ENCODE data around the gene CORO6. TPM values are rescaled to one million over a fixed set of nuclear protein-coding genes. Genes with fewer than 3 reads are reported as not detected.

Gene CORO6
- total RNA-seq, 1 experiment from 2014 or later = 9.7 TPM

GRCh38 chr17:29627951-29628350, 5.2 kb upstream of the CORO6 start:
- Histone ChIP-seq H3K4me1 (ENCODE audit: control insufficient read depth, insufficient read depth, low read length) (peaks cover 6% of the 10 kb centered on the region; the same call in 1 of the 2 replicates), H3K27ac (ENCODE audit: low read length) (no peak overlapping the region), H3K27me3 (ENCODE audit: control insufficient read depth, insufficient read depth, low read length) (no peaks in the 10 kb centered on the region), H3K9me3 (ENCODE audit: control insufficient read depth, insufficient read depth, low read depth, low read length) (no peaks in the 10 kb centered on the region), H3K36me3 (ENCODE audit: control insufficient read depth, insufficient read depth, low read length) (no peaks in the 10 kb centered on the region), H3K4me3 (ENCODE audit: low read depth in 2 of 2, low read length in 2 of 2) (no peak overlapping the region)
- POLR2A ChIA-PET = interaction anchor here (0.8 kb wide), 1 partner anchor 47 kb away, joined by 4 read pairs; no protein-coding TSS in a partner anchor
- TF ChIP-seq REST (IDR thresholded peaks at IDR 0.05; ENCODE audit: insufficient read depth in 1 of 2, low read depth in 2 of 2, low read length in 1 of 2) (no peak), TCF7L2 (IDR thresholded peaks at IDR 0.05; ENCODE audit: low read depth, low read length) (no peak), SIN3A (IDR thresholded peaks at IDR 0.05; ENCODE audit: borderline replicate concordance, insufficient read depth, low read depth, low read length) (no peak), CTCF (IDR thresholded peaks at IDR 0.05) (no peak), POLR2AphosphoS5 (IDR thresholded peaks at IDR 0.05; ENCODE audit: low read depth, low read length) (no peak)
- ATAC-seq (no peak), DNase-seq (ENCODE audit: low read depth, low spot score) (no peak)
- intact Hi-C loops (cut with micrococcal nuclease; ENCODE audit: unreplicated experiment) (no loop called here), in situ Hi-C loops (cut with HindIII; ENCODE audit: low pct_unique_long_range_greater_than_20kb, low sequenced_read_pairs) (no loop called here)
- BruUV-seq (replicated peaks) = no TSS peak
- CTCF ChIA-PET = no interaction called here

- Histone ChIP-seq H3K4me1 (ENCODE audit: control insufficient read depth, insufficient read depth, low read length) (peaks cover 13% of the 10 kb centered on the region), H3K36me3 (ENCODE audit: control insufficient read depth, insufficient read depth, low read length) (no peaks in the 10 kb centered on the region), H3K9me3 (ENCODE audit: control insufficient read depth, insufficient read depth, low read depth, low read length) (no peaks in the 10 kb centered on the region), H3K4me3 (ENCODE audit: low read depth in 2 of 2, low read length in 2 of 2) (no peak overlapping the region), H3K27me3 (ENCODE audit: control insufficient read depth, insufficient read depth, low read length) (no peaks in the 10 kb centered on the region), H3K27ac (ENCODE audit: low read length) (no peak overlapping the region)
- ChIA-PET CTCF (interaction anchor here (1.3 to 1.6 kb wide), 2 partner anchors 8 to 154 kb away, joined by 6 read pairs; no protein-coding TSS in a partner anchor), POLR2A (interaction anchor here (0.6 kb wide), 1 partner anchor 206 kb away, joined by 3 read pairs; no protein-coding TSS in a partner anchor)
- TF ChIP-seq SIN3A (IDR thresholded peaks at IDR 0.05; ENCODE audit: borderline replicate concordance, insufficient read depth, low read depth, low read length) (no peak), REST (IDR thresholded peaks at IDR 0.05; ENCODE audit: insufficient read depth in 1 of 2, low read depth in 2 of 2, low read length in 1 of 2) (no peak), TCF7L2 (IDR thresholded peaks at IDR 0.05; ENCODE audit: low read depth, low read length) (no peak), CTCF (IDR thresholded peaks at IDR 0.05) (no peak), POLR2AphosphoS5 (IDR thresholded peaks at IDR 0.05; ENCODE audit: low read depth, low read length) (no peak)
- in situ Hi-C loops (cut with HindIII; ENCODE audit: low pct_unique_long_range_greater_than_20kb, low sequenced_read_pairs) (no loop called here), intact Hi-C loops (cut with micrococcal nuclease; ENCODE audit: unreplicated experiment) (no loop called here)
- no peak for DNase-seq (ENCODE audit: low read depth, low spot score)
- no TSS peak for BruUV-seq (replicated peaks)
- no peak for ATAC-seq
These were observed 2.5 kb upstream of the CORO6 start for GRCh38 chr17:29625037-29625750.

Data from Panc1 (cell line).